ENCODE data around the gene SHF.

DNA sequence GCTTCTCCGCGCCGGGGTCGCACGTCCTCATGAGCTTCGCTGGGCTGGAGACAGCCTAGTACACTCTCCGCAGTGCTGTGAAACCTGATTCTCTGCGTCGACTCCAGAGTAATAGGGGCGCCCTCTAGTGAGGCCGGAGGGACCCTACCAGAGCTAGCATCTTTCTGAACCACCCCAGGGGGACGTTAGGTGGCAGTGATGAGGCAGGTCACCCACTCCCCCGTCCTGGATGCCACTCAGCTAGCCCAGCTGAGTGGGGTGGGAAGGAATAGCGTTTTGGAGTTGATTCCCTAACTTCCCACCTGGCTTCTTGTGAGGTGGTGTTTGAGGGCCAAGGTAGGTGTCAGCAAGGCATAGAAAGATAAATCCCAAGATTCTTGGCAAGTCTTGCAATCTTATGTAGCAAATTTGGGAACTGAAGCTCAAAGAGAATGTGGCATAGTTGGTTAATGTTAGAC lies 69.6 kb downstream of the SHF start:
- no peak for TF ChIP-seq EZH2 (IDR thresholded peaks at IDR 0.05; ENCODE audit: borderline replicate concordance, insufficient read depth, low read depth, low read length, poor library complexity, severe bottlenecking)
- TF ChIP-seq, protein P1, sequence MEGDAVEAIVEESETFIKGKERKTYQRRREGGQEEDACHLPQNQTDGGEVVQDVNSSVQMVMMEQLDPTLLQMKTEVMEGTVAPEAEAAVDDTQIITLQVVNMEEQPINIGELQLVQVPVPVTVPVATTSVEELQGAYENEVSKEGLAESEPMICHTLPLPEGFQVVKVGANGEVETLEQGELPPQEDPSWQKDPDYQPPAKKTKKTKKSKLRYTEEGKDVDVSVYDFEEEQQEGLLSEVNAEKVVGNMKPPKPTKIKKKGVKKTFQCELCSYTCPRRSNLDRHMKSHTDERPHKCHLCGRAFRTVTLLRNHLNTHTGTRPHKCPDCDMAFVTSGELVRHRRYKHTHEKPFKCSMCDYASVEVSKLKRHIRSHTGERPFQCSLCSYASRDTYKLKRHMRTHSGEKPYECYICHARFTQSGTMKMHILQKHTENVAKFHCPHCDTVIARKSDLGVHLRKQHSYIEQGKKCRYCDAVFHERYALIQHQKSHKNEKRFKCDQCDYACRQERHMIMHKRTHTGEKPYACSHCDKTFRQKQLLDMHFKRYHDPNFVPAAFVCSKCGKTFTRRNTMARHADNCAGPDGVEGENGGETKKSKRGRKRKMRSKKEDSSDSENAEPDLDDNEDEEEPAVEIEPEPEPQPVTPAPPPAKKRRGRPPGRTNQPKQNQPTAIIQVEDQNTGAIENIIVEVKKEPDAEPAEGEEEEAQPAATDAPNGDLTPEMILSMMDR (IDR thresholded peaks at IDR 0.05), result peak; percentile 100

Measured in B cell (primary cell).